Non-pigmented ciliary epithelial cell (primary cell): ENCODE data around the gene D2HGDH.
"Not testable (repeated sequence)": the region's sequence is repeated elsewhere in the genome, so short reads cannot be mapped to it uniquely, and the experiment has no call there.

ENCODE experiments used
- DNase-seq: peaks from one replicate; pipeline ENCODE4 v3.0.0-alpha.2; 2010; ENCODE audit warnings: low read depth

D2HGDH gene

GRCh38 chr2:241748468-241749256, 14.2 kb downstream of the D2HGDH start:
- DNase-seq = no peak

GRCh38 chr2:241750076-241750840, 15.8 kb downstream of the D2HGDH start:
- no peak for DNase-seq

GRCh38 chr2:241751152-241751551, 16.7 kb downstream of the D2HGDH start:
- DNase-seq = no peak

DNA sequence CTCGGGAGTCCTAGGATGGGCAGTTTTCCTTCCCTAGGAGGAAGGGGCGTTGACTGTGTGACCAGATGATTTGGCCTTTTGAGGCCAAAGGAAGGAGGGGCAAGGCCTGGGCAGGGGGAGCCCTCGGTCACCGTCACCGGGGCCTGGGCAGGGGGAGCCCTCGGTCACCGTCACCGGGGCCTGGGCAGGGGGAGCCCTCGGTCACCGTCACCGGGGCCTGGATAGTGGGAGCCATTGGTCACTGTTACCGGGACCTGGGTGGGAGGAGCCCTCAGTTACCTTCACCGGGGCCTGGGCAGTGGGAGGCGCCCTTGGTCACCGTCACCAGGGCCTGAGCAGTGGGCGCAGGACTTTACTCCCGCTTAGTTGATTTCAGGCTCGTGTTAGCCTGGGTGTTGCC, 17.3 kb downstream of the D2HGDH start:
- no peak for DNase-seq

DNA sequence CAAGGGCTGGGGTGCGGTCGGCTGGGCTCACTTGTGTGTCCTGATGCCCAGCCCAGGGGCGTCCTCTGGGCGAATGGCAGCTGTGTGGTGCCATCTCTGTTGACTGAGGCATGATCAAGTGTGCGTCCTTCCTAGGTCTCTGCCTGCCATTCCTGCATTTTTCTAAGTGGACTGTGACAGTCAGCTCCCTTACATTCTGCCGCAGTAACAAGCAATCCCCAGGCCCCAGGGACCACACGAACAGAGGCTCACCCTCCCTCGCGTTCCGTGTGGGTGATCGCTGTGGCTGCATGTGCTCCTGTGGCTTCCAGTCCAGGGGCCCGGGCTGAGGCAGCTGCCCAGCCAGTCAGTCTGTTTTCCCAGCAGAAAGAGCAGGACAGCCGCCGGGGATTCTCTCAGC, 17.8 kb downstream of the D2HGDH start:
- DNase-seq = no peak

DNA sequence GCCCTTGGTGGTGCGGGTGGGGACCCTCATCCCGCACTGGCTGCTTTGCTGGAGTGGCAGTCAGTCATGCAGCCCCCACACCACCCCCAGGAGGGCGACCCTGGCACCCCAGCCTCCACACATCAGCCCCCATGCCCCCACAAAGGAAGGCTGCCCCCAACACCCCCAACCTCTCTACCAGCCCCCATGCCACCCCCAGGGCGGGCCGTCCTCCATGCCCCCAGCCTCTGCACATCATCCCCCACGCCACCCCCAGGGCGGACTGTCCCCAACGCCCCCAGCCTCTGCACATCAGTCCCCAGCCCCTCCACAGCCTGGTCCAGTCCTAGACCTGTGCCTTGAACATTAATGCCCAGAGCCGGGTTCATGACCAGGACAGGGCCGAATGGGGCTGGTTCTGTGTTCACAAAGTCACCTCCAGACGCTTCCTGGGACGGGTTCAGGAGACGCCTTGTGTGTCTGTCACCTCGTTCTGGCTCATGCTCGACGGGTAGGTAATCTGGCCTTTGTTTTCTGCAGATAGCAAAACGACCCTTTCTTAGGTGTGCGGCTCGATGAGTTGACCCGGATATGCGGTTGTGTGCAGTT, 18.4 kb downstream of the D2HGDH start:
- no peak for DNase-seq

DNA sequence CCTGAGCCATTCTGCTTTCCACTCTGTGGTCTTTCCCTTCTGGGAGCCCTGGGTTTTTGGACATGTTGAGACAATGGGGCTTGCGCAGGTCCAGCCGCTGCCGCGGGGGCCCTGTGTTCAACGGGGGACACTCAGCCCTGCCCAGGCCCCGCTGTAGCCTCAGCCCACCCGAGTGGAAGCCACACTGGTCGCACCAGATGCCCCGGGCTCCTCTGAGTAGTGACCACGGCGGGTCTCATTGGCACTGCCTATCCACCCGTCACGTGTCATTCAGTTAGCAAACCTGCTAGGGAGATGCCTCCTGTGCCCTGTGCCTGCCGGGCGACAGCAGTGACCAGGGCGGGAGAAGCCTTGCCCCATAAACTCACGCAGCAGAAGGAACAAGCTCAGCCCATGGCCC, 19.1 kb downstream of the D2HGDH start:
- no peak for DNase-seq

GRCh38 chr2:241754042-241754441, 19.6 kb downstream of the D2HGDH start:
- DNase-seq = no peak

GRCh38 chr2:241755166-241755565, 20.7 kb downstream of the D2HGDH start:
- DNase-seq = no peak

DNA sequence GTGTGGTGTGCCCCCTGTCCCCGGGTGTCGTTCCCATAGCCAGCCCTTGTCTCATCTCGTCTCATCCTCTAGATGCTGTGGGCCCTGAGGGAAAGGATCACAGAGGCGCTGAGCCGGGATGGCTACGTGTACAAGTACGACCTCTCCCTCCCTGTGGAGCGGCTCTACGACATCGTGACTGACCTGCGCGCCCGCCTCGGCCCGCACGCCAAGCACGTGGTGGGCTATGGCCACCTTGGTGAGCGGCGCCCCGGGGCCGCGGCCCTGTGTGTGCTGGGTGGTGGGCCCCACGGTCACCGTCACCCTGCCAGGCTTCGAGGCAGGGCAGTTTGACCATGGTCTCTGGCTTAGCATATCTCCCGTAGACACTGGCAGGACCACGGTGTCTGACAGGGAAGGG, 21.3 kb downstream of the D2HGDH start:
- no peak for DNase-seq

- DNase-seq = no peak
Measured at GRCh38 chr2:241759067-241759807, 24.8 kb downstream of the D2HGDH start.

- not testable (repeated sequence) for DNase-seq
Measured at GRCh38 chr2:241759893-241760292, 25.5 kb downstream of the D2HGDH start.

DNA sequence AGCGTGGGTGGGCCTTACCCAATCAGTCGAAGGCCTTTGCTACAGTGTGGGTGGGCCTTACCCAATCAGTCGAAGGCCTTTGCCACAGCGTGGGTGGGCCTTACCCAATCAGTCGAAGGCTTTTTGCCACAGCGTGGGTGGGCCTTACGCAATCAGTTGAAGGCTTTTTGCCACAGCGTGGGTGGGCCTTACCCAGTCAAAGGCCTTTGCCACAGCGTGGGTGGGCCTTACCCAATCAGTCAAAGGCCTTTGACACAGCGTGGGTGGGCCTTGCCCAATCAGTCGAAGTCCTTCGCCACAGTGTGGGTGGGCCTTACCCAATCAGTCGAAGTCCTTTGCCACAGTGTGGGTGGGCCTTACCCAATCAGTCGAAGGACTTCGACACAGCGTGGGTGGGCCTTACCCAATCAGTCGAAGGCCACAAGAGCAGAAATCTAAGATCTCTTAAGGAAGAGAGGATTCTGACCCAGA, 25.9 kb downstream of the D2HGDH start:
- no peak for DNase-seq

DNA sequence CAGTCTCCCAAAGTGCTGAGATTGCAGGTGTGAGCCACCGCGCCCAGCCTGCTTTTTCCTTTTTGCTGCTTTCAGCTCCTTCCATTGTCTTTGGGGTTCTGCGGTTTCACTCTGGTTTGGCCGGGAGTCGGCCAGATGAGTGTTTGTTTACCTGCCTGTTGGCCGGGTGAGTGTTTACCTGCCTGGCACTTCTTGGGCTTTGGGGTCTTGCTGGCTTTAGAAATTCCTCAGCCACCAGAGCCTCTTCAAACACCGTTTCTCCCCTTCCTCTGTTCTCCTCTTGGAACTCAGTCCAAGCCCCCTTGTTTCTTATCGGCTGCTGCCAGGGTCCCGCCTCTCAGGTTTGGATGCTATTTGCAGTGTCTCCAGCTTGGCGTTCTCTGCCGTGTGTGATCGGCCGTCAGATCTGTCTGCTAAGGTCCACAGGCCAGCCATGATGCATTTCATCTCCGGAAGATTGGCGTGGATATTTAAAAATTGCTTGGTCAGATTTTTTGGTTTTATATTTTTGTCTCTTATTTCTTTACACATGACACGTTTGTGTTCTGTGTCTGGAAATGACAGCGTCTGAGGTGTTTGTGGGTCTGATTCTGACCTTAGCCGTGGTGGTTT, 28.0 kb downstream of the D2HGDH start:
- DNase-seq = no peak

GRCh38 chr2:241762933-241763369, 28.5 kb downstream of the D2HGDH start:
- DNase-seq = no peak

DNA sequence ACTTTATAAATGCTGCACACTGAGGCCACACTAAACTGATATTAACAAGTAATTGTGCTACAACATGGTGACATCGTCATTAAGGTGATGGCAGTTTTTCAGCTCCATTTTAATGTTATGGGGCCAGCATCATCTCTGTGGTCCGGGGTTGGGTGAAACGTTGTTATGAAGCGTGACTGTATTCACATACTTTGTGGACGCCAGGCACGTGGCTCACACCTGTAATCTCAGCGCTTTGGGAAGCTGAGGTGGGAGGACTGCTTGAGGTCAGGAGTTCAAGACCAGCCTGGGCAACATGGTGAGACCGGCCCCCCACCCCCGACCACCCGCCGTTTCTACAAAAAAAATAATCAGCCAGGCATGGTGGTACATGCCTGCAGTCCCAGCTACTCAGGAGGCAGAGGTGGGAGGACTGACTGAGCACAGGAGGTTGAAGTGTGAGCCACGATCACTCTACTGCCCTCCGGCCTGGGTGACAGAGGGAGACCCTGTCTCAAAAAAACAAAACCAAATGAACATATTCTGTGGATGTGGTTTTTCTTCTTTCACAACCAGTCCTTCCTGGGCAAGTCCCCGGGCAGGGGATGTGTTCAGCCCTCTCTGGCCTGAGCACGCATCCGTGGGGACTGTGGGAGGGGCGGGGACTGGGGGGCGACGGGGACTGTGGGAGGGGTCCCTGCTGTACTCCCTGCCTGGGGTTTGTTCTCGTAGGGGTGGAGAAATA, 29.3 kb downstream of the D2HGDH start:
- no peak for DNase-seq

GRCh38 chr2:241764275-241765241, 30.1 kb downstream of the D2HGDH start:
- DNase-seq = no peak

DNA sequence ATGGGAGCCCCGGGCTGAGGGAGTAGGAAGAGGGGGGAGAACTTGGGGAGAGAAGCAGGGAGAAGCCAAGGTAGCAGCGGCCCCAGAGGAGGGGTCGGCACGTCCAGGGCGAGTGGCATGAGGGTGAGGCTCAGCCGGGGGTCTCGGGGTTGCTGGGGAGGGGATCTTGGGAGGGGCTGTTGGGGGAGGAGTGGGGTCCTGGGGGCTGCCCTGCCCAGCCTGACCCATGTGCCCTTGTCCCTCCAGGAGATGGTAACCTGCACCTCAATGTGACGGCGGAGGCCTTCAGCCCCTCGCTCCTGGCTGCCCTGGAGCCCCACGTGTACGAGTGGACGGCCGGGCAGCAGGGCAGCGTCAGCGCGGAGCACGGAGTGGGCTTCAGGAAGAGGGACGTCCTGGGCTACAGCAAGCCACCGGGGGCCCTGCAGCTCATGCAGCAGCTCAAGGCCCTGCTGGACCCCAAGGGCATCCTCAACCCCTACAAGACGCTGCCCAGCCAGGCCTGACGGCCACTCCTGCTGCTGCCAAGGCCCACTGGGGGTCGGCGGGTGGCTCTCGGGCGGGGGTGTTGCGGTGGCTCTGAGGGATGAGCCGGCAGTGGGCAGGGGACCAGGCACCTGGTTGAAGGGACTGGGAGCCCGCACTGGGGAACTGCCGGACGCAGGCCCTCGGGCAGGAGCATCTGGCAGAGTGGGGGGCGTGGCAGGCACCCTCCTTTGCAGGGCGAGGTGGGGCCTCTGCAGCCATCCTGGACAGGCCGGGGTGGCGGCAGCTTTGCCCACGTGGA, 33.2 kb downstream of the D2HGDH start:
- no peak for DNase-seq

GRCh38 chr2:241768251-241768711, 33.9 kb downstream of the D2HGDH start:
- DNase-seq = no peak
